Thoracic aorta (tissue), 2 donors: ENCODE measurements around the gene NRP2. TPM values are rescaled to one million over a fixed set of nuclear protein-coding genes. Genes with fewer than 3 reads are reported as not detected.

Experiments
- ATAC-seq: fragments of 150-250 bp; one replicate; pipeline ENCODE4 v1.8.0; 2017; ENCODE audit warnings: low read depth; ENCODE audit not compliant: insufficient number of reproducible peaks, low FRiP score
- DNase-seq: peaks from one replicate; pipeline ENCODE4 v3.0.0-alpha.2; 2020; ENCODE audit warnings: low spot score
- H3K27ac ChIP-seq, 2 donors: fragments of 200-600 bp; sonication (generic); 1 replicate in 1 of 2; 2 replicates in 1 of 2; pipeline ENCODE4 v1.5.1; 2016; ENCODE audit warnings: mild to moderate bottlenecking in 2 of 2, moderate library complexity in 2 of 2
- H3K27me3 ChIP-seq: fragments of 200-600 bp; sonication (generic); replicated peaks from 2 replicates; pipeline ENCODE4 v1.6.0; 2016; ENCODE audit warnings: mild to moderate bottlenecking; ENCODE audit not compliant: insufficient read depth
- H3K36me3 ChIP-seq: fragments of 200-600 bp; sonication (generic); one replicate; pipeline ENCODE4 v1.5.1; 2016
- H3K4me1 ChIP-seq, 2 donors: fragments of 200-600 bp; sonication (generic); 1 replicate in 1 of 2; 2 replicates in 1 of 2; pipeline versions ENCODE4 v1.5.1 to v1.6.0; 2016; ENCODE audit warnings: low read depth in 2 of 2, mild to moderate bottlenecking in 1 of 2; ENCODE audit not compliant: control insufficient read depth in 1 of 2
- H3K4me3 ChIP-seq: fragments of 200-600 bp; sonication (generic); 2 replicates; pipeline ENCODE4 v1.5.1; 2016; ENCODE audit warnings: mild to moderate bottlenecking
- H3K9me3 ChIP-seq: fragments of 200-600 bp; sonication (generic); 2 replicates; pipeline ENCODE4 v1.5.1; 2016
- CTCF ChIP-seq: fragments of 200-600 bp; sonication (generic); IDR thresholded peaks from one replicate; pipeline ENCODE4 v1.5.1; 2019; ENCODE audit warnings: antibody characterized with exemption
- total RNA-seq, 2 donors: library from RNA; depleted of rRNA; stranded (reverse); fragments of >200 nt; gene quantifications; one replicate each; pipeline versions ENCODE4 v1.1.0 to v1.2.3, GENCODE V29; 2016

Gene NRP2
- total RNA-seq, 2 donors from 2014 or later = 73.5 to 75.1 TPM

GRCh38 chr2:205800224-205800623 is 117.9 kb downstream of the NRP2 start:
- H3K27ac ChIP-seq = no peak overlapping the region
- peaks cover 7% of the 10 kb centered on the region for H3K9me3 ChIP-seq
- no peak overlapping the region for H3K4me3 ChIP-seq
- H3K4me1 ChIP-seq = peaks cover 2 to 12% of the 10 kb centered on the region in 2 donors
- DNase-seq (no peak), ATAC-seq (no peak)
- H3K27me3 ChIP-seq = no peaks in the 10 kb centered on the region
- H3K36me3 ChIP-seq = peaks cover 6% of the 10 kb centered on the region
- no peak for TF ChIP-seq CTCF

- TF ChIP-seq CTCF = no peak
- H3K9me3 ChIP-seq = peaks cover 7% of the 10 kb centered on the region
- no peak for DNase-seq
- no peak overlapping the region for H3K27ac ChIP-seq
- H3K4me3 ChIP-seq = no peak overlapping the region
- H3K36me3 ChIP-seq = peaks cover 2% of the 10 kb centered on the region
- H3K4me1 ChIP-seq = peaks cover 2 to 12% of the 10 kb centered on the region in 2 donors
- ATAC-seq = no peak
- no peaks in the 10 kb centered on the region for H3K27me3 ChIP-seq
Measured at GRCh38 chr2:205800773-205801172, 118.5 kb downstream of the NRP2 start.

GRCh38 chr2:205802065-205802464 is 119.8 kb downstream of the NRP2 start:
- Histone ChIP-seq H3K4me1 (peaks cover 2 to 12% of the 10 kb centered on the region in 2 donors), H3K9me3 (peaks cover 7% of the 10 kb centered on the region), H3K27me3 (no peaks in the 10 kb centered on the region), H3K27ac (no peak overlapping the region), H3K4me3 (no peak overlapping the region), H3K36me3 (no peaks in the 10 kb centered on the region)
- no peak for DNase-seq
- TF ChIP-seq CTCF = no peak
- no peak for ATAC-seq

GRCh38 chr2:205802941-205803340 is 120.6 kb downstream of the NRP2 start:
- TF ChIP-seq CTCF = no peak
- H3K27me3 ChIP-seq = no peaks in the 10 kb centered on the region
- H3K4me3 ChIP-seq = no peak overlapping the region
- H3K36me3 ChIP-seq = no peaks in the 10 kb centered on the region
- peaks cover 7% of the 10 kb centered on the region for H3K9me3 ChIP-seq
- H3K27ac ChIP-seq = no peak overlapping the region
- ATAC-seq = no peak
- H3K4me1 ChIP-seq = peaks cover 2 to 12% of the 10 kb centered on the region in 2 donors
- DNase-seq = no peak

GRCh38 chr2:205803500-205803899 is 121.2 kb downstream of the NRP2 start:
- Histone ChIP-seq H3K27me3 (no peaks in the 10 kb centered on the region), H3K27ac (no peak overlapping the region), H3K36me3 (no peaks in the 10 kb centered on the region), H3K4me3 (no peak overlapping the region), H3K9me3 (peaks cover 5% of the 10 kb centered on the region), H3K4me1 (peaks cover 2 to 12% of the 10 kb centered on the region in 2 donors)
- ATAC-seq (no peak), DNase-seq (no peak)
- no peak for TF ChIP-seq CTCF
